ENCODE data around the gene RBM6. TPM values are rescaled to one million over a fixed set of nuclear protein-coding genes. Genes with fewer than 3 reads are reported as not detected.
"Not testable (repeated sequence)": the region's sequence is repeated elsewhere in the genome, so short reads cannot be mapped to it uniquely, and the experiment has no call there.

Gene RBM6
- polyA plus RNA-seq, 3 donors, result 119 to 192 (median 135) TPM

GRCh38 chr3:50028346-50028745 lies 88.4 kb downstream of the RBM6 start:
- DNase-seq (ENCODE audit: extremely low read depth in 1 of 11, low read depth in 9 of 11, low spot score in 4 of 11), result no peak

- DNase-seq (ENCODE audit: extremely low read depth in 1 of 11, low read depth in 9 of 11, low spot score in 4 of 11), result not testable (repeated sequence)
Measured at GRCh38 chr3:50031201-50031600, 91.3 kb downstream of the RBM6 start.

- no peak for DNase-seq (ENCODE audit: extremely low read depth in 1 of 11, low read depth in 9 of 11, low spot score in 4 of 11)
Measured at GRCh38 chr3:50044976-50045375, 105.0 kb downstream of the RBM6 start.

DNA sequence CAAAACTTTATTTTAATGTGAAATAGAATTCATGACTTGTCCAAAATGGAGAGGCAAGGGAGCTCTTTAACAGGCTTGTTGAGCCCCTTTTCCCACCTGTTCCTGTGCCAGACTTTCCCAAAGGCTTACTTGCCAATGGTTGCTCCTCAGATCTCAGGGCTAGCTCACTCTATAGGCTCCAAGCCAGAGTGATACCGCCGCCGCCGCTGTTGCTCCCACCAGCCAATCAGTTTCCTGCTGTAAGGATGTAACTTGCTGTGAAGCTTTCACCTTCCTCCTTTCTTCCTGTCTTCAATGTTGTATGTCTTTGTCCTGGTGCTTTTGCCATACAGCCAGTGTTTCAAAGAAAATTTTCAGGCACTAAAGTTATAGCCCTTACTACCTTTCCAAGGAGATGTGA lies 107.5 kb downstream of the RBM6 start:
- DNase-seq (ENCODE audit: extremely low read depth in 1 of 11, low read depth in 9 of 11, low spot score in 4 of 11), result no peak

DNA sequence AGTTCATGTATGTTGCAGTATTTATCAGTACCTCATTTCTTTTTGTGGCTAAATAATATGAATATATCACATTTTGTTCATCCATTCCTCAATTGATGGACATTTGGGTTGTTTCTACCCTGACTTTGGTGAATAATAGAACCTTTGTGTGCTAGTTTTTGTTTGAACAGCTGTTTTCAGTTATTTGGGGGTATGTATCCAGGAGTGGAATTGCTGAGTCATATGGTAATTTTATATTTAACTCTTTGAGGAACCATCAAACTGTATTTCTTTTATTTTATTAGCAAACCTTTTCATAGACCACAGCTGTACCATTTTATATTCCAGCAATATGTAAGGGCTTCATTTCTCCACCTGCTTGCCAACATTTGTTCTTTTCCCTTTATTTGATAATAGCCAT lies 110.4 kb downstream of the RBM6 start:
- DNase-seq (ENCODE audit: extremely low read depth in 1 of 11, low read depth in 9 of 11, low spot score in 4 of 11), result no peak

GRCh38 chr3:50057756-50058155 lies 117.8 kb downstream of the RBM6 start:
- no peak for DNase-seq (ENCODE audit: extremely low read depth in 1 of 11, low read depth in 9 of 11, low spot score in 4 of 11)

DNA sequence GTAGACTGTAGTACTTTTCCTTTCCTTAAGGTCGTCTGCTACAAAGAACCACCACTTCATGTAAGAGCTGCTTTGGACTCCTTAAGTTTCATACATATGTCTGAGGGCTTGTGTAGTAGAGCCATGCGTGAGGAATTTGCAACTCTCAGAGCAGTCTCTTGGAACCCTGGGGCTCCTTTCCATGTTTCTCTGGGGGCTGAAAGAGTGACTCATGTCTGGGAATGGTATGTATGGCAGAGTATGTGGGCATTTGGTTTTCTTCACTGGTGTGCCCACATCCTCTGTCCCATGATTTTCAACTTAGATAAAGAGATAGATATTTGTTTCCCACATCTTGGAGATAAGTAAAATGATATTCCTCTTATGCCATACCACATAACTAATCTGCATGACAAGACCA lies 128.2 kb downstream of the RBM6 start:
- DNase-seq (ENCODE audit: extremely low read depth in 1 of 11, low read depth in 9 of 11, low spot score in 4 of 11), result no peak

GRCh38 chr3:50078091-50078490 lies 138.1 kb downstream of the RBM6 start:
- no peak for DNase-seq (ENCODE audit: extremely low read depth in 1 of 11, low read depth in 9 of 11, low spot score in 4 of 11)

DNA sequence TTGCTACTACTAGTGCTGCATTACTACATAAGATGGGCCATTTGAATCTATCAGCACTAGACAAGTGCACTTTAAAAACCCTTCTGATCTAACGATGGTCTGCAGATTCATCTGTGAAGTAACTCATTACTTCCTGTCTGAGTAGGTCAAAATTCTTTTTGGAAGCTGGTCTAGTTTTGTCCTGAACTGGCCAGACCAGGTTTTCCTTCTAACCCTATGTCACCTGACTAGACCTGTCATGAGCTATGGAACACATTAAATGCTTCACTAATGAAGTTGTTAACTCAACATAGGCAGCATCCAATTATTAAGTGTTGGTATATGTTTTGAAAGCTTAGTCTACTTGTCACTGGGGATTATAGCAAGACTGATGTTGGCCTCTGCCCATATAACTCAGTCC lies 138.7 kb downstream of the RBM6 start:
- no peak for DNase-seq (ENCODE audit: extremely low read depth in 1 of 11, low read depth in 9 of 11, low spot score in 4 of 11)

- DNase-seq (ENCODE audit: extremely low read depth in 1 of 11, low read depth in 9 of 11, low spot score in 4 of 11), result not testable (repeated sequence)
Measured at GRCh38 chr3:50084951-50085350, 145.0 kb downstream of the RBM6 start.

GRCh38 chr3:50088725-50089608 lies 149.0 kb downstream of the RBM6 start, which contains the start of gene RBM5:
TSS of gene RBM5 (plus strand) at chr3:50088919. CDS start at chr3:50090435, 1,516 bp downstream.
- peak; percentile 69 to 93 (median 85) for DNase-seq (ENCODE audit: extremely low read depth in 1 of 11, low read depth in 9 of 11, low spot score in 4 of 11)

DNA sequence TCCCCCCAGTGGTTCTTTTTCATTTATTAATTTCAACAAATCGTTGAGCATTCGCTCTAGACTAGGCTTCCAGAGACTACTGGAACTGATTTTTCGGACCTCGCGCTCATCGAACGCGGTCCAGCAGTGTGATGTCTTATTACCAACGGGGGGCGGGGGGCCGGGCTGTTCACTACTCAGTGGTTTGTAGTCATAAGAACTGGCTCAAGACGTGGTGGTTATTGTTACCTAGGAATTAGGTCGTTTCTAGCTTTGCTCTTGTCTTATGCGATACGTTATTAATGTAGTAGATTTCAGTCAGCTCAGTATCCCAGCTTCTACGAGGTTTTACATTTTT lies 149.6 kb downstream of the RBM6 start:
- peak in 4 of 11 donors; percentile 5 to 9 (median 8) for DNase-seq (ENCODE audit: extremely low read depth in 1 of 11, low read depth in 9 of 11, low spot score in 4 of 11)

DNA sequence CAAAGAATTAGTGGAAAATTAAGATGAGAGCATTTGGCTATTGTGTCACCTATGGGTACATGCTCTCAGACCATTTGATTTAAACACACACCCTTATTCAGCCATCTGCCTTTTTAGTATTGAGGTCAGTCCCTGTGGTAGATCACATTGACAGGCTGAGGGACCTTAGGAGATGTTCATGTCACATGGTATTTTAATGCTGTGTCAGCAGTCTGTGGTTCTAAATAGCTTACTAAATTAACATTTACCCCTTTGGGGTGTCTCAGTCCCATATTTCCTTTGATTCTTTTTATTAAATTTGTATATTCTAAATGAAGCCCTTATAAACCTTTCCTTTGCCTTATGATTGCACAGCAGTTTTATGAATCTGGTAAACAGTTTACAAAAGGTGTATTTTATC lies 151.0 kb downstream of the RBM6 start:
- DNase-seq (ENCODE audit: extremely low read depth in 1 of 11, low read depth in 9 of 11, low spot score in 4 of 11), result no peak

GRCh38 chr3:50095352-50095998 lies 155.5 kb downstream of the RBM6 start:
- DNase-seq (ENCODE audit: extremely low read depth in 1 of 11, low read depth in 9 of 11, low spot score in 4 of 11), result no peak

- DNase-seq (ENCODE audit: extremely low read depth in 1 of 11, low read depth in 9 of 11, low spot score in 4 of 11), result no peak
Measured at GRCh38 chr3:50100386-50100785, 160.4 kb downstream of the RBM6 start.

- no peak for DNase-seq (ENCODE audit: extremely low read depth in 1 of 11, low read depth in 9 of 11, low spot score in 4 of 11)
Measured at GRCh38 chr3:50100956-50101845, 161.3 kb downstream of the RBM6 start.

GRCh38 chr3:50102558-50102957 lies 162.6 kb downstream of the RBM6 start:
- no peak for DNase-seq (ENCODE audit: extremely low read depth in 1 of 11, low read depth in 9 of 11, low spot score in 4 of 11)

GRCh38 chr3:50111757-50112156 lies 171.8 kb downstream of the RBM6 start:
- no peak for DNase-seq (ENCODE audit: extremely low read depth in 1 of 11, low read depth in 9 of 11, low spot score in 4 of 11)

DNA sequence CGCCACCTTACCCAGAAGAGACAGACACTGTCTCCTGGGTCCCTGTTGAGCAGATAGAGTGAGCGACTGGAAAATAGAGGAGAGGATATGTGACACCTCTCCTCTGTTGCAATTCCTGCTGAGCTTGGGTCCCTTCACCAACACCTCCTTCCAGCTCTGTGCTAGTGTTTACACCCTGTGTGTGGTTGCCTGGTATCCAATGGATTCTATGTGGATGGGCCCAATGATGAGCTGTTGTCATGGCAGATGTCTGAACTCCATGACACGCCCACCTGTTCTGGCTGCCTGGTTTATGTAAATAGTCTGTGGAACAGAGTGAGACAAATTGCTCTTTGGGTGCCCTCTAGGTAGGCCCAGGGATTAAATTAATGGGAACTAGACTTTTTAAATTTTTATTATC lies 172.5 kb downstream of the RBM6 start:
- DNase-seq (ENCODE audit: extremely low read depth in 1 of 11, low read depth in 9 of 11, low spot score in 4 of 11), result no peak

- DNase-seq (ENCODE audit: extremely low read depth in 1 of 11, low read depth in 9 of 11, low spot score in 4 of 11), result no peak
Measured at GRCh38 chr3:50117120-50117519, 177.2 kb downstream of the RBM6 start.

Data from renal cortex interstitium (tissue), 11 donors.